CD14-positive monocyte (primary cell): ENCODE results near the gene SSB. TPM values are rescaled to one million over a fixed set of nuclear protein-coding genes. Genes with fewer than 3 reads are reported as not detected.
A peak's percentile ranks its signal among the peaks of the same experiment; 100 is the strongest.

ENCODE experiments used
- DNase-seq, 3 donors: peaks; one replicate each; pipeline ENCODE4 v3.0.0-alpha.2; 2011 to 2022
- H2AFZ ChIP-seq: 2 replicates; pipeline ENCODE4 v1.6.0; 2012; ENCODE audit warnings: mild to moderate bottlenecking, low read depth, low read length, inconsistent platforms; ENCODE audit not compliant: insufficient read depth, poor library complexity, severe bottlenecking
- H3K27ac ChIP-seq, 2 donors: 1 replicate in 1 of 2; 2 replicates in 1 of 2; pipeline ENCODE4 v1.5.1; 2012 to 2013; ENCODE audit warnings: low read length in 2 of 2, control low read depth in 1 of 2, inconsistent platforms in 1 of 2, low read depth in 1 of 2, mild to moderate bottlenecking in 1 of 2
- H3K27me3 ChIP-seq, 2 donors: one replicate each; pipeline versions ENCODE4 v1.6.0 to v1.6.1; 2011 to 2013; ENCODE audit warnings: low read length in 2 of 2; ENCODE audit not compliant: control insufficient read depth in 2 of 2, insufficient read depth in 2 of 2
- H3K36me3 ChIP-seq, 2 donors: replicated peaks in 1 of 2; 1 replicate in 1 of 2; 2 replicates in 1 of 2; pipeline versions ENCODE4 v1.5.1 to v1.6.1; 2012 to 2013; ENCODE audit warnings: low read length in 2 of 2, control low read depth in 1 of 2, inconsistent platforms in 1 of 2, mild to moderate bottlenecking in 1 of 2; ENCODE audit not compliant: insufficient read depth in 2 of 2, control insufficient read depth in 1 of 2
- H3K4me1 ChIP-seq, 2 donors: 1 replicate in 1 of 2; 2 replicates in 1 of 2; pipeline versions ENCODE4 v1.5.1 to v1.6.1; 2012 to 2013; ENCODE audit warnings: low read length in 2 of 2, control low read depth in 1 of 2, inconsistent platforms in 1 of 2, mild to moderate bottlenecking in 1 of 2, moderate library complexity in 1 of 2; ENCODE audit not compliant: insufficient read depth in 2 of 2, control insufficient read depth in 1 of 2
- H3K4me2 ChIP-seq: replicated peaks from 2 replicates; pipeline ENCODE3; 2012; ENCODE audit warnings: low read length, moderate library complexity, mild to moderate bottlenecking; ENCODE audit not compliant: poor library complexity, severe bottlenecking; ENCODE audit errors: extremely low read depth
- H3K4me3 ChIP-seq, 3 experiments: fragments of 200-600 bp in 1 of 3; sonication (generic) in 1 of 3; replicated peaks in 1 of 3; 1 replicate in 2 of 3; 2 replicates in 1 of 3; pipeline ENCODE4 v1.5.1; 2011 to 2013; ENCODE audit warnings: low read length in 3 of 3, mild to moderate bottlenecking in 3 of 3, control low read depth in 2 of 3, low read depth in 2 of 3, inconsistent platforms in 1 of 3, moderate library complexity in 1 of 3
- H3K79me2 ChIP-seq: 2 replicates; pipeline ENCODE4 v1.6.0; 2012; ENCODE audit warnings: mild to moderate bottlenecking, control low read depth, inconsistent platforms, low read length, moderate library complexity; ENCODE audit not compliant: insufficient read depth
- H3K9ac ChIP-seq: 2 replicates; pipeline ENCODE4 v1.6.0; 2017; ENCODE audit warnings: low read length, mild to moderate bottlenecking; ENCODE audit not compliant: insufficient read depth, poor library complexity, severe bottlenecking
- H3K9me3 ChIP-seq, 2 donors: replicated peaks in 1 of 2; 1 replicate in 1 of 2; 2 replicates in 1 of 2; pipeline versions ENCODE4 v1.5.1 to v1.6.1; 2012 to 2013; ENCODE audit warnings: low read length in 2 of 2, control low read depth in 1 of 2; ENCODE audit not compliant: control insufficient read depth in 1 of 2, insufficient read depth in 1 of 2
- H4K20me1 ChIP-seq: 2 replicates; pipeline ENCODE4 v1.6.0; 2012; ENCODE audit warnings: mild to moderate bottlenecking, low read length, control low read depth, moderate library complexity; ENCODE audit not compliant: insufficient read depth
- H3K27ac Mint-ChIP-seq, 7 donors: one replicate each; pipeline ENCODE4 v1.8.0; 2020; ENCODE audit warnings: mild to moderate bottlenecking in 7 of 7, mixed read lengths in 7 of 7, moderate library complexity in 6 of 7, inconsistent platforms in 2 of 7
- H3K27me3 Mint-ChIP-seq, 3 donors: one replicate each; pipeline ENCODE4 v1.8.0; 2021 to 2022; ENCODE audit warnings: low read depth in 3 of 3, mild to moderate bottlenecking in 3 of 3, mixed read lengths in 3 of 3, moderate library complexity in 3 of 3, inconsistent platforms in 1 of 3
- H3K36me3 Mint-ChIP-seq, 2 donors: one replicate each; pipeline ENCODE4 v1.8.0; 2020; ENCODE audit warnings: mixed read lengths in 2 of 2, inconsistent platforms in 1 of 2, mild to moderate bottlenecking in 1 of 2
- H3K4me1 Mint-ChIP-seq: one replicate; pipeline ENCODE4 v1.8.0; 2020; ENCODE audit warnings: mild to moderate bottlenecking, mixed read lengths
- H3K4me3 Mint-ChIP-seq, 2 donors: one replicate each; pipeline ENCODE4 v1.8.0; 2020; ENCODE audit warnings: mild to moderate bottlenecking in 2 of 2, mixed read lengths in 2 of 2, moderate library complexity in 1 of 2
- H3K9me3 Mint-ChIP-seq, 7 donors: one replicate each; pipeline ENCODE4 v1.8.0; 2020 to 2022; ENCODE audit warnings: mixed read lengths in 7 of 7, mild to moderate bottlenecking in 6 of 7, moderate library complexity in 6 of 7, inconsistent platforms in 2 of 7
- CTCF ChIP-seq: fragments of 200-600 bp; IDR thresholded peaks from one replicate; pipeline ENCODE4 v1.8.0; 2022; ENCODE audit warnings: antibody characterized with exemption, mild to moderate bottlenecking
- WGBS: methylation state at CpG from one replicate; pipeline ENCODE4 v1.1.5; 2013; ENCODE audit warnings: missing lambda C conversion rate; ENCODE audit not compliant: insufficient coverage; 5-methylcytosine and 5-hydroxymethylcytosine counted together
- intact Hi-C, 2 donors: fragments of 100-400 bp; cut with micrococcal nuclease; formaldehyde crosslinking; loops; one replicate each; pipeline versions ENCODE4 v1.15.0 to v1.15.1; 2023
- polyA plus RNA-seq, 3 donors: library from polyadenylated mRNA; depleted of rRNA in 1 of 3; unstranded in 2 of 3; stranded (reverse) in 1 of 3; fragments of 300-500 nt in 2 of 3; fragments of >200 nt in 1 of 3; fragmentation: Illumina TruSeq in 2 of 3; gene quantifications; 1 replicate in 2 of 3; 2 replicates in 1 of 3; pipeline ENCODE4 v1.2.3, GENCODE V29; 2012 to 2021

SSB gene
- polyA plus RNA-seq, 3 donors = 32.6 to 88.7 (median 60.2) TPM

- peaks cover 0 to 10% (median 3%) of the 10 kb centered on the region in 7 donors for H3K9me3 Mint-ChIP-seq
- no peak for DNase-seq
- H3K4me1 Mint-ChIP-seq = peaks cover 22% of the 10 kb centered on the region
- no peak overlapping the region for H3K4me3 Mint-ChIP-seq
- no peak overlapping the region for H3K9ac ChIP-seq
- H3K27me3 ChIP-seq = peaks cover 16 to 24% of the 10 kb centered on the region in 2 donors
- H3K4me1 ChIP-seq = peaks cover 13 to 18% of the 10 kb centered on the region in 2 donors
- H3K27ac ChIP-seq = no peak overlapping the region
- intact Hi-C loops = no loop called here
- H2AFZ ChIP-seq = no peak overlapping the region
- H4K20me1 ChIP-seq = no peaks in the 10 kb centered on the region
- no peak overlapping the region for H3K27ac Mint-ChIP-seq
- H3K4me2 ChIP-seq = no peak overlapping the region
- 94% methylated on average over 4 of the region's 6 CpGs for WGBS
- no peaks in the 10 kb centered on the region for H3K79me2 ChIP-seq
- peaks cover 15 to 26% (median 22%) of the 10 kb centered on the region in 3 donors for H3K27me3 Mint-ChIP-seq
- H3K9me3 ChIP-seq = peaks cover 3 to 7% of the 10 kb centered on the region in 2 donors
- no peaks in the 10 kb centered on the region for H3K36me3 ChIP-seq
- H3K36me3 Mint-ChIP-seq = no peaks in the 10 kb centered on the region
- no peak overlapping the region for H3K4me3 ChIP-seq
- no peak for TF ChIP-seq CTCF
Observed at GRCh38 chr2:169765523-169765922, 33.1 kb upstream of the SSB start.

GRCh38 chr2:169767243-169767888, 31.3 kb upstream of the SSB start:
- Mint-ChIP-seq H3K4me1 (peaks cover 32% of the 10 kb centered on the region), H3K36me3 (no peaks in the 10 kb centered on the region), H3K27ac (no peak overlapping the region), H3K9me3 (peaks cover 0 to 14% (median 3%) of the 10 kb centered on the region in 7 donors), H3K4me3 (peak overlapping the region in 1 of 2 donors; percentile 88), H3K27me3 (peaks cover 15 to 26% (median 24%) of the 10 kb centered on the region in 3 donors)
- no peaks in the 10 kb centered on the region for H4K20me1 ChIP-seq
- H3K27ac ChIP-seq = no peak overlapping the region
- H3K4me1 ChIP-seq = peaks cover 22 to 25% of the 10 kb centered on the region in 2 donors
- peaks cover 3 to 7% of the 10 kb centered on the region in 2 donors for H3K9me3 ChIP-seq
- intact Hi-C loops = no loop called here
- H3K27me3 ChIP-seq = peaks cover 16 to 24% of the 10 kb centered on the region in 2 donors
- H3K79me2 ChIP-seq = no peaks in the 10 kb centered on the region
- DNase-seq = peak; percentile 16 to 42 (median 26)
- no peaks in the 10 kb centered on the region for H3K36me3 ChIP-seq
- H2AFZ ChIP-seq = peak overlapping the region; percentile 65
- H3K4me3 ChIP-seq = no peak overlapping the region
- TF ChIP-seq CTCF = peak; percentile 75
- H3K9ac ChIP-seq = no peak overlapping the region
- 32% methylated on average over 2 of the region's 12 CpGs for WGBS
- no peak overlapping the region for H3K4me2 ChIP-seq
